Thoracic aorta endothelial cell (primary cell): ENCODE measurements around the gene KIF2B. TPM values are rescaled to one million over a fixed set of nuclear protein-coding genes. Genes with fewer than 3 reads are reported as not detected.

Experiments used
- total RNA-seq: library from RNA; depleted of rRNA; stranded (reverse); fragments of >200 nt; gene quantifications from 2 replicates; pipeline ENCODE4 v1.2.3, GENCODE V29; 2012

Gene KIF2B, protein sequence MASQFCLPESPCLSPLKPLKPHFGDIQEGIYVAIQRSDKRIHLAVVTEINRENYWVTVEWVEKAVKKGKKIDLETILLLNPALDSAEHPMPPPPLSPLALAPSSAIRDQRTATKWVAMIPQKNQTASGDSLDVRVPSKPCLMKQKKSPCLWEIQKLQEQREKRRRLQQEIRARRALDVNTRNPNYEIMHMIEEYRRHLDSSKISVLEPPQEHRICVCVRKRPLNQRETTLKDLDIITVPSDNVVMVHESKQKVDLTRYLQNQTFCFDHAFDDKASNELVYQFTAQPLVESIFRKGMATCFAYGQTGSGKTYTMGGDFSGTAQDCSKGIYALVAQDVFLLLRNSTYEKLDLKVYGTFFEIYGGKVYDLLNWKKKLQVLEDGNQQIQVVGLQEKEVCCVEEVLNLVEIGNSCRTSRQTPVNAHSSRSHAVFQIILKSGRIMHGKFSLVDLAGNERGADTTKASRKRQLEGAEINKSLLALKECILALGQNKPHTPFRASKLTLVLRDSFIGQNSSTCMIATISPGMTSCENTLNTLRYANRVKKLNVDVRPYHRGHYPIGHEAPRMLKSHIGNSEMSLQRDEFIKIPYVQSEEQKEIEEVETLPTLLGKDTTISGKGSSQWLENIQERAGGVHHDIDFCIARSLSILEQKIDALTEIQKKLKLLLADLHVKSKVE
- total RNA-seq: not detected in 2 replicates

DNA sequence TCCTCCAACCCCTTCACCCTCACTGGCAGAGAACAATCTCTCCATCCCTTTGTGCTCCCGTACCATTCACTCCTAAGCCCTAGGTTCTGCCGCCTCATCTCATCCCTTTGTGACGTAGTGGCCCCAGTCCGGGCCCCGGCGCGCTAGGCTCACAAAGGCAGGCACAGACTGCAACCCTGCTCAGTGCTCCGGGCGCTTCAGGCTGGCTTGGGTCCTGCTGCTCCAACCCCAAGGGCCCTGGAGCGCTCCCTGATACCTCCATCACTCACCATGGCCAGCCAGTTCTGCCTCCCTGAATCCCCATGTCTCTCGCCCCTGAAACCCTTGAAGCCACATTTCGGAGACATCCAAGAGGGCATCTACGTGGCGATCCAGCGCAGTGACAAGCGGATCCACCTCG, at the start of gene KIF2B:
KIF2B (plus strand) TSS at position 164 of the 400 bp plus-strand sequence; CDS start at position 271, 107 bp downstream.

